Measurements from ENCODE around the gene TNFRSF1B. TPM values are rescaled to one million over a fixed set of nuclear protein-coding genes. Genes with fewer than 3 reads are reported as not detected.
A peak's percentile ranks its signal among the peaks of the same experiment; 100 is the strongest.

TNFRSF1B gene
- total and polyA plus RNA-seq, 9 of the 15 experiments (the other 6 are each of a cell fraction or from before 2014, with no cell fraction given): 8.8 to 91.3 (median 36.0) TPM

DNA sequence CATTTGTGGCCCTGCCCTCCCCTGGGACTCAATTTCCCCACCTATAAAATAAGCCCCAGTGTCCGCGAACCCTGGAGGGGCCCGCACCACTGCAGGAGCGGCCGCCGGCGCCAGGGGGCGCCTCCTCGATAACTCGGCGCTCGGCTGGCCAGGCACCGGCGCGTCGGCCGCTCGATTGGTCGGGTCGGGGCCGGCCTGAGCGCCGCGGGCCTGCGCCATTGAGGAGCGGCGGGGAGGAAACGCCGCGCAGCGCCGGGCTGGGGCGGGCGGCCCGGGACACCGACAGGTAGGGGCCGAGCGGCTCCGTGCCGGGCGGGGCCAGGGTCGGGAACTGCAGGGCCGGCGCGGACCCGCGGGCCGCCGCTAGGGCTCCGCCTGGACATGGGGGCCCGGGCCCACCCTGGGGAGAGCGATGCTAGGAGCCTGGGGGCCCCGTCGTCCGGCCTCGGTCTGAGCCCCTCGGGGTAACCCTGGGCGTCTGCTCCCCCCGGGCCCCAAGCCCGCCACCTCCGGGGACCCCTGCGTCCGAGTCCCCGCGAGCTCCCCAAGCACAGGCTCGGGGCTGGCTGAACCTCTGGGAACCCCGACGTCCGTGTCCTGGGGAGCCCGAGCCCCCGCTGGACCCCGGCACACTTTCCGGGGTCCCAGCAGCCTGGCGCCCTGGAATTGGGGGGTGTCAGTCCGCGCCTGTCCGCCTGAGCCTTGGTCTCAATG, 63.2 kb downstream of the TNFRSF1B start, which contains the start of gene VPS13D (continued):
- TF ChIP-seq, protein P1, sequence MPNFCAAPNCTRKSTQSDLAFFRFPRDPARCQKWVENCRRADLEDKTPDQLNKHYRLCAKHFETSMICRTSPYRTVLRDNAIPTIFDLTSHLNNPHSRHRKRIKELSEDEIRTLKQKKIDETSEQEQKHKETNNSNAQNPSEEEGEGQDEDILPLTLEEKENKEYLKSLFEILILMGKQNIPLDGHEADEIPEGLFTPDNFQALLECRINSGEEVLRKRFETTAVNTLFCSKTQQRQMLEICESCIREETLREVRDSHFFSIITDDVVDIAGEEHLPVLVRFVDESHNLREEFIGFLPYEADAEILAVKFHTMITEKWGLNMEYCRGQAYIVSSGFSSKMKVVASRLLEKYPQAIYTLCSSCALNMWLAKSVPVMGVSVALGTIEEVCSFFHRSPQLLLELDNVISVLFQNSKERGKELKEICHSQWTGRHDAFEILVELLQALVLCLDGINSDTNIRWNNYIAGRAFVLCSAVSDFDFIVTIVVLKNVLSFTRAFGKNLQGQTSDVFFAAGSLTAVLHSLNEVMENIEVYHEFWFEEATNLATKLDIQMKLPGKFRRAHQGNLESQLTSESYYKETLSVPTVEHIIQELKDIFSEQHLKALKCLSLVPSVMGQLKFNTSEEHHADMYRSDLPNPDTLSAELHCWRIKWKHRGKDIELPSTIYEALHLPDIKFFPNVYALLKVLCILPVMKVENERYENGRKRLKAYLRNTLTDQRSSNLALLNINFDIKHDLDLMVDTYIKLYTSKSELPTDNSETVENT (CRISPR knock-in tag; IDR thresholded peaks at IDR 0.05): peak; percentile 91
- TF ChIP-seq, protein P2, sequence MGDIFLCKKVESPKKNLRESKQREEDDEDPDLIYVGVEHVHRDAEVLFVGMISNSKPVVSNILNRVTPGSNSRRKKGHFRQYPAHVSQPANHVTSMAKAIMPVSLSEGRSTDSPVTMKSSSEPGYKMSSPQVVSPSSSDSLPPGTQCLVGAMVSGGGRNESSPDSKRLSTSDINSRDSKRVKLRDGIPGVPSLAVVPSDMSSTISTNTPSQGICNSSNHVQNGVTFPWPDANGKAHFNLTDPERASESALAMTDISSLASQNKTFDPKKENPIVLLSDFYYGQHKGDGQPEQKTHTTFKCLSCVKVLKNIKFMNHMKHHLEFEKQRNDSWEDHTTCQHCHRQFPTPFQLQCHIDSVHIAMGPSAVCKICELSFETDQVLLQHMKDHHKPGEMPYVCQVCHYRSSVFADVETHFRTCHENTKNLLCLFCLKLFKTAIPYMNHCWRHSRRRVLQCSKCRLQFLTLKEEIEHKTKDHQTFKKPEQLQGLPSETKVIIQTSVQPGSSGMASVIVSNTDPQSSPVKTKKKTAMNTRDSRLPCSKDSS (IDR thresholded peaks at IDR 0.05; ENCODE audit: low read depth, partially characterized antibody): no peak
- TF ChIP-seq HCFC1 (IDR thresholded peaks at IDR 0.05; ENCODE audit: low read depth, low read length) (peak; percentile 87), KHSRP (IDR thresholded peaks at IDR 0.05) (no peak), SMC3 (conservative IDR thresholded peaks at IDR 0.05; ENCODE audit: insufficient read depth, low read depth, low read length) (peak; percentile 41; the same call in 1 of the 2 replicates), U2AF2 (optimal IDR thresholded peaks at IDR 0.05; ENCODE audit: low read depth, low read length) (no peak), KAT7 (CRISPR knock-in tag; IDR thresholded peaks at IDR 0.05; ENCODE audit: borderline replicate concordance) (peak; percentile 52; the same call in 1 of the 2 replicates), ZNF239 (CRISPR knock-in tag; IDR thresholded peaks at IDR 0.05) (no peak), HDAC6 (IDR thresholded peaks at IDR 0.05; ENCODE audit: low read depth, low read length) (no peak), MIER1 (IDR thresholded peaks at IDR 0.05; ENCODE audit: low read depth) (no peak), POLR2AphosphoS5 (IDR thresholded peaks at IDR 0.05; ENCODE audit: control insufficient read depth, insufficient read depth, low read depth, low read length) (peak; percentile 70), L3MBTL2 (IDR thresholded peaks at IDR 0.05) (peak; percentile 95), U2AF1 (optimal IDR thresholded peaks at IDR 0.05; ENCODE audit: low read depth, low read length) (peak; percentile 76), SNIP1 (IDR thresholded peaks at IDR 0.05; ENCODE audit: low read depth) (no peak), MYC (IDR thresholded peaks at IDR 0.05; ENCODE audit: low read depth, low read length) (peak; percentile 65), MYC (CRISPR knock-in tag; IDR thresholded peaks at IDR 0.05; ENCODE audit: borderline replicate concordance, low read depth) (no peak), SRSF3 (IDR thresholded peaks at IDR 0.05; ENCODE audit: insufficient read depth, low read length) (no peak), DMBX1 (CRISPR knock-in tag; IDR thresholded peaks at IDR 0.05; ENCODE audit: borderline replicate concordance) (no peak; the same call in none of the 2 replicates)
- TF ChIP-seq, protein P3, sequence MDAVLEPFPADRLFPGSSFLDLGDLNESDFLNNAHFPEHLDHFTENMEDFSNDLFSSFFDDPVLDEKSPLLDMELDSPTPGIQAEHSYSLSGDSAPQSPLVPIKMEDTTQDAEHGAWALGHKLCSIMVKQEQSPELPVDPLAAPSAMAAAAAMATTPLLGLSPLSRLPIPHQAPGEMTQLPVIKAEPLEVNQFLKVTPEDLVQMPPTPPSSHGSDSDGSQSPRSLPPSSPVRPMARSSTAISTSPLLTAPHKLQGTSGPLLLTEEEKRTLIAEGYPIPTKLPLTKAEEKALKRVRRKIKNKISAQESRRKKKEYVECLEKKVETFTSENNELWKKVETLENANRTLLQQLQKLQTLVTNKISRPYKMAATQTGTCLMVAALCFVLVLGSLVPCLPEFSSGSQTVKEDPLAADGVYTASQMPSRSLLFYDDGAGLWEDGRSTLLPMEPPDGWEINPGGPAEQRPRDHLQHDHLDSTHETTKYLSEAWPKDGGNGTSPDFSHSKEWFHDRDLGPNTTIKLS (IDR thresholded peaks at IDR 0.05; ENCODE audit: borderline replicate concordance, low read depth): peak; percentile 47; the same call in 1 of the 2 replicates
